Activated T-cell treated with anti-CD3 and anti-CD28 coated beads, Interleukin-2, amount 50 U/mL, for 4 hours (primary cell): ENCODE data around the gene SH3GL1. TPM values are rescaled to one million over a fixed set of nuclear protein-coding genes. Genes with fewer than 3 reads are reported as not detected.

Experiments used
- ATAC-seq, 2 donors: fragments of 200-7000 bp; cut with Tn5 transposase; one replicate each; pipeline ENCODE4 v1.10.0; 2021
- DNase-seq: peaks from one replicate; pipeline ENCODE4 v3.0.0-alpha.2; 2020
- H3K27me3 Mint-ChIP-seq: one replicate; pipeline ENCODE4 v1.8.0; 2021; ENCODE audit warnings: low read depth, mixed read lengths
- H3K36me3 Mint-ChIP-seq: one replicate; pipeline ENCODE4 v1.8.0; 2022; ENCODE audit warnings: mixed read lengths; ENCODE audit not compliant: insufficient read depth
- H3K4me1 Mint-ChIP-seq: one replicate; pipeline ENCODE4 v1.8.0; 2021; ENCODE audit warnings: low read depth, mixed read lengths
- H3K4me3 Mint-ChIP-seq: one replicate; pipeline ENCODE4 v1.8.0; 2021; ENCODE audit warnings: mild to moderate bottlenecking, moderate library complexity, mixed read lengths
- H3K9me3 Mint-ChIP-seq: one replicate; pipeline ENCODE4 v1.8.0; 2021; ENCODE audit warnings: mixed read lengths
- total RNA-seq, 3 donors: library from RNA; stranded (reverse); gene quantifications; one replicate each; pipeline ENCODE4 v1.2.1, GENCODE V29; 2021

Gene SH3GL1
- total RNA-seq: 10 to 100 TPM; 50.8 to 52.6 (median 52.2) TPM

GRCh38 chr19:4400135-4400936 lies at the start of gene SH3GL1:
SH3GL1 (minus strand) TSS chr19:4400547; CDS start chr19:4400368, 179 bp downstream.
- DNase-seq (peak; percentile 94), ATAC-seq (peak; percentile 69 to 70)
- peak within 1 kb of the TSS; percentile 89 for H3K4me3 Mint-ChIP-seq
- H3K36me3 Mint-ChIP-seq: peaks cover 8% of the 10 kb centered on the region
- peaks cover 61% of the 10 kb centered on the region for H3K4me1 Mint-ChIP-seq
- no peaks in the 10 kb centered on the region for H3K27me3 Mint-ChIP-seq
- no peaks in the 10 kb centered on the region for H3K9me3 Mint-ChIP-seq

DNA sequence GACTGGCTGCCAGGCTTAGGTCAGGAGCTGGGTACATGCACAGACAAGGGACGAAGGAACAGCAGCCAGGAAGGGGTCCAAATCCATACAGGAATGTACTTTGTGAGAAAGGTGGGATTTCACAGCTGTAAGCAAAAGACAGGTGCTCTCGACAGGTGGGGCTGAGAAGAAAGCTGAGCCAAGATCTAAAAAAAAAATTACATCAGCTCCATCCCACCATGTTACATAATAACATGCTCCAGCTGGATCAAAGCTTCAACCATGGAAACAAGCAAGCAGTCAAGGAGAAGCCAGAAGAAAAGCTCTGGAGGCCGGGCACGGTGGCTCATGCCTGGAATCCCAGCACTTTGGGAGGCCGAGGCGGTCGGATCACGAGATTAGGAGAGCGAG lies 49.3 kb upstream of the SH3GL1 start:
- DNase-seq (no peak), ATAC-seq (no peak)
- H3K9me3 Mint-ChIP-seq: no peaks in the 10 kb centered on the region
- no peak overlapping the region for H3K4me3 Mint-ChIP-seq
- peaks cover 10% of the 10 kb centered on the region for H3K36me3 Mint-ChIP-seq
- no peaks in the 10 kb centered on the region for H3K27me3 Mint-ChIP-seq
- no peaks in the 10 kb centered on the region for H3K4me1 Mint-ChIP-seq

DNA sequence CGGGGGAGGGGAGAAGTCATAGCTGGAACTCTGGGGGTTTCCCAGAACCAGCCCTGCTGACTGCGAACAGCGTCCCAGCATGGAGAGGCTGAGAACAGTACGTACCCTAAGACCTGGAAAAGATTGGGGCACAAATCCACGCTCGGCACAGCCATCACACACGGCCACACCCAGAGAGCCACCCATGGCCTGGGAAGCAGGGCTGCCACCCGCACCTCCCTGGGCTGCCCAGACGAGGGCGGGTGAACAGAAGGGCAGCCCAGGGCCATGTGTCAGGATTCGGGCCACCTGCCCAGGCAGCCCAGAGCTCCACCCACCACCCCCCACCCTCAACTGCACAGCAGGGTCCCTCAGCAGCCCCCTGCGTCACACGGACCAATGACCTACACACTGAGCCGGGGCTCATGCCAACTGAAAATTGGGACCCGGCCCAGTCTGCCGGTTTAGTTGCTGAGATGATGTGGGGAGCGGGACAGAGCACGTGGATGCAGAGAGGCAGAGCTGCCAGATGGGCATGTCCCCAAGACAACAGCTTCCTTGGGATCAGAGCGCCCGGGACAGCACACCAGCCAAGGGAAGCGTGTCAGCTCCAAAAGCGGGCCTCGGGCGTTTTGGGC lies 48.8 kb upstream of the SH3GL1 start:
- no peaks in the 10 kb centered on the region for H3K4me1 Mint-ChIP-seq
- H3K9me3 Mint-ChIP-seq: no peaks in the 10 kb centered on the region
- H3K27me3 Mint-ChIP-seq: no peaks in the 10 kb centered on the region
- DNase-seq (no peak), ATAC-seq (no peak)
- H3K4me3 Mint-ChIP-seq: no peak overlapping the region
- peaks cover 14% of the 10 kb centered on the region for H3K36me3 Mint-ChIP-seq

DNA sequence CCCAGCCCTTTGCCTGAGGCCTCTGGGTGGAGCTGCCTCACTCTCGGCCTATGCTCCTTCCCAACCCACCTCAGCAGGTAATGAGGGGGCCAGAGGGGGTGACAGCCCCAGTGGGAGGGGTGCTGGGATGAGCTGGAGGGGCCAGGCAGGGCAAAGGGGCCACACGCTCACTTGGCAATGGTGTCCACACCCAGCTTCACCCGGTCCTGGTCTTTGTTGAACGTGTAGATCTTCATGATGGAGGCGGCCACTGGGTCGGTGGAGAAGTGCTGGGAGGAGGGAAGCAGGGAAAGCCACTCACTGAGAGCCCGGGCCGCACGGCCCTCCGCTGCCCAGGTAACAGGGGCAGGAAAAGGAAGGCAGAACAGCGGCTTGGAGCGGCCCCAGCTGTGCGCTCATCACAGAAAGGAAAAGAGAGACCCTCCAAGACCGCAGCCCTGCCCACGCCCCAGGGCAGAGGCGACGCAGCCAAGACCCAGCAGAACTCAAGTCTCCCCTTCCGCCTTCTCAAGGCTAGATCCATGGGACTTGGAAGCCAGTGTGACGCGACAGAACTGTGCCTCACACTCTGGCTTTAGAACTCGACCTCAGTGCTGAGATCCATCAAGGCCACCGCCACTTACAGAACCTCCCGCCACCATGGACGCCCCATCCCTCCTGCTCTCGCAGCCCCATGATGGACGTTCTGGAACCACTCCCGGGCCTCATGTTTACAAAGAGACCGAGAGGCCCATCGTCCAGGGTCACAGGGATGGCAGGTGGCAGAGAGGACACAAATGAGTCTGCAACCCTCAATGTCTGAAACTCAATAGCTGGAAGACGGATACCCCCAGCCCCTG lies 48.0 kb upstream of the SH3GL1 start:
- DNase-seq (no peak), ATAC-seq (no peak)
- Mint-ChIP-seq H3K4me1 (no peaks in the 10 kb centered on the region), H3K4me3 (no peak overlapping the region), H3K9me3 (no peaks in the 10 kb centered on the region), H3K27me3 (no peaks in the 10 kb centered on the region), H3K36me3 (peaks cover 13% of the 10 kb centered on the region)

DNA sequence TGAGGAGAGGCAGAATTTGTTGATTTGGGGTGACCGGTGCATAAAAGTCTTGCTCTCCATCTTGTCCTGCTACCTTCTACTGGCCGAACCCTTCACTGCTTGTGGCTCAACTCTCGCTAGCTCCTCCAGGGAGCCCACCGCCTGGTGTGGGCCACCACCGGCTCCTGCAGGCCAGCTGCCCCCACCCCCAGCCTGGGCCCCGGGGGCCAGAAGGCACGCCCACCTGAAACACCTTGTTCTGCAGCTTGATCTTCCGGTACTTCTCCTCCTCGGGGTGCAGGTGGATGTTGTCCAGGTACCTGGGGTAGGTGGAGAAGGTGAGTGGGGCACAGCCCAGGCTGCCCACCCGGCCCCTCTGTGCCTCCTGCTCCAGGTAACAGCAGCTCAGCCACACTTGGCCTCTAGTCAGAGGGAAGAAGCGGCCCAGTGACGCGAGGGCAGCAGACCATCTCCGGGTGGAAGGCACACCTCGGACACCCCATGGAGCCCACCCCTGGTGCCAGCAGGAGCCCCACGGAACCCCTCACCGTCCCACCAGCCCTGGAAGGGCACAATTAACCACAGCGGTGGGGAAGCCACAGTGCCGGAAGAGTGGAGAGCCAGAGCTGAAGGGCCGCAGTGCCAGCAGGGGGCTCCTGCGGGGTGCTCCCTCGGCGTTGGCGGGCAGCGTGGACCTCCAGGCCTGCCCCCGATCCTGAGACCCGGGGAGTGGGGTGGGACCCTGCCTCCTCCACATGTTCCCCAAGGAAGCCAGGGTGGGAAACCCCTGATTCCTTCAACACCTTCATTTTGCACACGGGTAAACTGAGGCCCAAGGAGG lies 47.2 kb upstream of the SH3GL1 start:
- Mint-ChIP-seq H3K4me1 (no peaks in the 10 kb centered on the region), H3K27me3 (no peaks in the 10 kb centered on the region), H3K4me3 (no peak overlapping the region), H3K36me3 (peaks cover 12% of the 10 kb centered on the region), H3K9me3 (no peaks in the 10 kb centered on the region)
- ATAC-seq (no peak), DNase-seq (no peak)

DNA sequence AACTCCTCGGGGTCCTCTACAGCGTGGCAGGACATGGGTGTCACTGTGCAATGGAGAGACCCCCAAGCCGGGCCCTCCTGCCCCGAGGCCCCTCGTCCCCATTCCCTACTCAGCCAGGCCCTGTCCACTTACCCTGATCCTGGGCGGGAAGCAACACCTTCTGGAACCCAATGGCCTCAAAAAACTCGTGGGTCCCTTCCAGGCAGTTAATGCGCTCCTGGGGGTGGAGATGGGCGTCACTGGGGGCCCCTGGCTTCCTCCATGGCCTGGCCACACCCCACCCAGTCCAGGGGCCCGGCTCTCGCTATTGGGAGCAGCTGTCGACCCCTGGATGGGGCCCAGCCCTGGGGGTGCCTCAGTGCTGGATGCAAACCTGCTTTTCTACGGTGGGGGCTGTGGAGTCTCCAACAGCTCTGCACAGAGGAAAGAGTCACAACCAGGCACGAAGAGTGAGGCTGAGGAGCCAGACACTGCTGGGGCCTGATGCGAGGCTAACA lies 46.4 kb upstream of the SH3GL1 start:
- H3K36me3 Mint-ChIP-seq: peaks cover 10% of the 10 kb centered on the region
- no peaks in the 10 kb centered on the region for H3K27me3 Mint-ChIP-seq
- H3K9me3 Mint-ChIP-seq: no peaks in the 10 kb centered on the region
- ATAC-seq (no peak), DNase-seq (no peak)
- no peak overlapping the region for H3K4me3 Mint-ChIP-seq
- no peaks in the 10 kb centered on the region for H3K4me1 Mint-ChIP-seq

DNA sequence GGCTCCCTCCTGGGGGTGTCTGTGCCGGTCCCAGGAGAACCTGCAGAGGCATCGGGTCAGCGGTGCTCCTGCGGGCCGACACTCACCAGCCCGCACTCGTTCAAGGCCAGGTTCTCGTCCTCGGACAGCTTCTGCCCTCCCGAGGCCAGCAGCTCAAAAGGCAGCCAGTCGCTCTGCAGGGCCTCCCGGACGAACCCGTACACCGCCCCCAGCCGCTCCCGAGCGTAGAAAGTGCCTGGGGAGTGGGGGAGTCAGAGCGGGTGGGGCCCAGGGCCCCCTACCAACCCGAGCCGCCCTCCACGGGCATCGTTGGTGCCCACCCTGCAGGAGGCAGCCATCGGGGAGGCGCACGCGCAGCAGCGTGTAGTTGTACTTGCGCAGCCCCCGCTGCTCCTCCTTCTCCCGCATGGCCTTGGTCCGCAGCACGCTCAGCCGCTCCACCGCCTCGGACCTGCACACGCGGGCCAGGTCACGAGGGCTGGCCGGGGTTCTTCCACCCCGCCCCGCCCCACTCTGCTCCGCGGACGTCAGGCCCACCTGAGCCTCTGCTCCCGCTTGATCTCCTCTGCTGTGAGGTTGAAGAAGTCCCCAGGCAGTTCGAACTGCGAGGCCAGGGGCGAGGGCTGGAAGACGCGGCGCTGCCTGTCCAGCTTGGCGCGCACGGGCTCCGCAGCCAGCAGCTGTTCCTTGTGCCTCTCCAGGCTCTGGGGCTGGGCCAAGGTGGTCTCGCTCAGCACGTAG lies 45.8 kb upstream of the SH3GL1 start:
- no peaks in the 10 kb centered on the region for H3K4me1 Mint-ChIP-seq
- no peaks in the 10 kb centered on the region for H3K9me3 Mint-ChIP-seq
- H3K27me3 Mint-ChIP-seq: no peaks in the 10 kb centered on the region
- DNase-seq: no peak
- ATAC-seq: no peak
- H3K4me3 Mint-ChIP-seq: no peak overlapping the region
- peaks cover 10% of the 10 kb centered on the region for H3K36me3 Mint-ChIP-seq

- Mint-ChIP-seq H3K4me1 (no peaks in the 10 kb centered on the region), H3K4me3 (no peak overlapping the region), H3K27me3 (no peaks in the 10 kb centered on the region), H3K36me3 (peaks cover 8% of the 10 kb centered on the region), H3K9me3 (no peaks in the 10 kb centered on the region)
- no peak for ATAC-seq
- no peak for DNase-seq
Observed at GRCh38 chr19:4444765-4445741, 44.7 kb upstream of the SH3GL1 start.

DNA sequence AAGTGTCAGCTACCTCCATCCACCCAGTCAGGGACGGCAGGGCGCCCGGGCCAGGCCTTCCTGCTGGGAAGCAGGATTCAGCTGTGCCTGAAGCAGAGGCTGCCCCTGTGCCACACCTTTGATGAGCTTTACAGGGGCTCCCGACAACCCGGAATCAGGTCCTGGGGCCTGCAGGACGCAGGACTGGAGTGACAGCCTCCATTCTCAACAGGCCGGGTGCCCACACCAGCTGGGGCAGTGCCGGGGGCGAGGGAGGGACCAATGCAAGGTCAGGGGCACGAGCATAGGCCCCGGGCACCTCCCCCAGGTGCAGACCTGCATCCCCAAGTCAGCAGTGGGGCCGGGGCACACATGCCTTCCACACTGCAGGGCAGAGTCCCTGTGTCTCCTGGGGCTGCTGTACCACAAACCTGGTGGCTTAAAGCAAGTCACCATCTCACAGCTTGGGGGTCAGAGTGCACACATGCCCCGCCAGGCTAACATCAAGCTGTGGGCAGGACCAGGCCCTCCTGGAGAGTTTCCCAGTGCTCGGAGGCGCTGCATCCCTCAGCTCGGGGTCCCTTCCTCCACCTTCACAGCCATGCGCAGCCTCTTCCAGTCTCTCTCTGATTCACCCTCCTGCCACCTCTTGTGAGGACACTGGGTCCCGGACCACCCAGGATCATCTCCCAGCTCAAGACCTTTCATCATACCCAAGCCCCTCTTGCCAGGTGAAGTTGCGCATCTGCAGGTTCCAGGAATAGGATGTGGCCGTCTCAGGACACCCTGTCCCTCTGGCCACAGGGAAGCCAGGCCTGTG lies 43.8 kb upstream of the SH3GL1 start:
- Mint-ChIP-seq H3K36me3 (peaks cover 5% of the 10 kb centered on the region), H3K9me3 (no peaks in the 10 kb centered on the region)

GRCh38 chr19:4443188-4443587 lies 42.8 kb upstream of the SH3GL1 start:
- no peak for DNase-seq
- peaks cover 2% of the 10 kb centered on the region for H3K4me1 Mint-ChIP-seq
- H3K27me3 Mint-ChIP-seq: no peaks in the 10 kb centered on the region
- ATAC-seq: no peak
- peaks cover 3% of the 10 kb centered on the region for H3K36me3 Mint-ChIP-seq
- H3K9me3 Mint-ChIP-seq: no peaks in the 10 kb centered on the region
- H3K4me3 Mint-ChIP-seq: no peak overlapping the region

More for the DNA sequence above, 43.8 kb upstream of the SH3GL1 start:
- Mint-ChIP-seq H3K27me3 (no peaks in the 10 kb centered on the region), H3K4me3 (no peak overlapping the region), H3K4me1 (peaks cover 2% of the 10 kb centered on the region)
- no peak for DNase-seq
- peak in 1 of 2 donors; percentile 16 for ATAC-seq

- no peak for ATAC-seq
- no peak for DNase-seq
- H3K27me3 Mint-ChIP-seq: no peaks in the 10 kb centered on the region
- H3K9me3 Mint-ChIP-seq: no peaks in the 10 kb centered on the region
- peaks cover 2% of the 10 kb centered on the region for H3K4me1 Mint-ChIP-seq
- H3K36me3 Mint-ChIP-seq: peaks cover 3% of the 10 kb centered on the region
- H3K4me3 Mint-ChIP-seq: no peak overlapping the region
Observed at GRCh38 chr19:4442819-4443146, 42.4 kb upstream of the SH3GL1 start.
